HepG2 (cell line): ENCODE data around the gene RGS14. TPM values are rescaled to one million over a fixed set of nuclear protein-coding genes. Genes with fewer than 3 reads are reported as not detected.
A peak's percentile ranks its signal among the peaks of the same experiment; 100 is the strongest.

Experiments
- ATF5 ChIP-seq: sonication (generic); formaldehyde crosslinking; IDR thresholded peaks from 2 replicates; pipeline ENCODE4 v1.4.0; 2020; ENCODE audit warnings: mild to moderate bottlenecking, low read depth, missing genetic modification reagents
- BCL3 ChIP-seq: sonication (generic); formaldehyde crosslinking; IDR thresholded peaks from 2 replicates; pipeline ENCODE4 v1.5.1; 2020; ENCODE audit warnings: mild to moderate bottlenecking, missing genetic modification reagents, moderate library complexity
- CENPT ChIP-seq: sonication (generic); formaldehyde crosslinking; IDR thresholded peaks from 2 replicates; pipeline ENCODE4 v1.8.0; 2022; ENCODE audit warnings: low read depth, mild to moderate bottlenecking, moderate library complexity, missing genetic modification reagents
- FOXP4 ChIP-seq: sonication (generic); formaldehyde crosslinking; IDR thresholded peaks from 2 replicates; pipeline ENCODE4 v1.4.0; 2020; ENCODE audit warnings: missing genetic modification reagents
- HNF4G ChIP-seq, 2 experiments: sonication (generic) in 1 of 2; formaldehyde crosslinking in 1 of 2; IDR thresholded peaks; 2 replicates each; pipeline versions ENCODE4 v1.4.0 to v1.6.1; 2011 to 2020; ENCODE audit warnings: borderline replicate concordance in 2 of 2, low read depth in 2 of 2, mild to moderate bottlenecking in 2 of 2, low read length in 1 of 2, missing genetic modification reagents in 1 of 2, moderate library complexity in 1 of 2
- JARID2 ChIP-seq: sonication (generic); formaldehyde crosslinking; IDR thresholded peaks from 2 replicates; pipeline ENCODE4 v1.8.1; 2023; ENCODE audit warnings: missing genetic modification reagents, inconsistent platforms; ENCODE audit not compliant: insufficient replicate concordance
- MAX ChIP-seq: IDR thresholded peaks from 2 replicates; pipeline ENCODE4 v1.6.1; 2012; ENCODE audit warnings: inconsistent platforms
- MED1 ChIP-seq: sonication (generic); formaldehyde crosslinking; IDR thresholded peaks from 2 replicates; pipeline ENCODE4 v1.4.0; 2020; ENCODE audit warnings: missing genetic modification reagents
- MEF2D ChIP-seq: sonication (generic); formaldehyde crosslinking; IDR thresholded peaks from 2 replicates; pipeline ENCODE4 v1.5.1; 2020; ENCODE audit warnings: mild to moderate bottlenecking, missing genetic modification reagents
- PCBP1 ChIP-seq: fragments of 200-400 bp; formaldehyde crosslinking; IDR thresholded peaks from 2 replicates; pipeline ENCODE4 v1.6.1; 2017; ENCODE audit warnings: mild to moderate bottlenecking, low read depth, low read length, borderline replicate concordance
- POLR2G ChIP-seq: fragments of 200-400 bp; formaldehyde crosslinking; IDR thresholded peaks from 2 replicates; pipeline ENCODE4 v1.6.1; 2018; ENCODE audit warnings: mild to moderate bottlenecking, low read depth, low read length, moderate library complexity
- RNF219 ChIP-seq: sonication (generic); formaldehyde crosslinking; IDR thresholded peaks from 2 replicates; pipeline ENCODE4 v1.5.0; 2020; ENCODE audit warnings: mild to moderate bottlenecking, missing genetic modification reagents
- TP53 ChIP-seq: sonication (generic); formaldehyde crosslinking; conservative IDR thresholded peaks from 2 replicates; pipeline ENCODE4 v1.4.0; 2020; ENCODE audit warnings: missing genetic modification reagents
- ZFP36L1 ChIP-seq: sonication (generic); formaldehyde crosslinking; IDR thresholded peaks from 2 replicates; pipeline ENCODE4 v1.8.0; 2022; ENCODE audit warnings: mild to moderate bottlenecking, missing genetic modification reagents, moderate library complexity
- ZNF543 ChIP-seq: sonication (generic); formaldehyde crosslinking; IDR thresholded peaks from 2 replicates; pipeline ENCODE4 v1.4.0; 2020; ENCODE audit warnings: mild to moderate bottlenecking, missing genetic modification reagents
- ZNF609 ChIP-seq: sonication (generic); formaldehyde crosslinking; IDR thresholded peaks from 2 replicates; pipeline ENCODE4 v1.4.0; 2020; ENCODE audit warnings: mild to moderate bottlenecking, missing genetic modification reagents, borderline replicate concordance
- polyA plus RNA-seq, 8 experiments: library from polyadenylated mRNA; depleted of rRNA in 3 of 8; stranded (reverse) in 7 of 8; unstranded in 1 of 8; fragments of >200 nt; fragmentation: Illumina TruSeq in 4 of 8; extraction: Trizol in 4 of 8; gene quantifications; 2 replicates each; pipeline versions ENCODE4 v1.2.1 to v1.2.3, GENCODE V29; 2011 to 2016; ENCODE audit warnings: low read depth in 4 of 8, missing spikeins in 1 of 8, mixed read lengths in 1 of 8; ENCODE audit not compliant: insufficient read depth in 1 of 8
- total RNA-seq, 5 experiments: library from RNA; depleted of rRNA; stranded (reverse); fragments of >200 nt; fragmentation: Illumina TruSeq; extraction: Trizol; gene quantifications; 2 replicates each; pipeline ENCODE4 v1.2.3, GENCODE V29; 2016; ENCODE audit warnings: low read depth in 1 of 5

Gene RGS14
- total and polyA plus RNA-seq, 2 of the 13 experiments (the other 11 are each of a cell fraction or from before 2014, with no cell fraction given) = 11.1 to 17.2 TPM

- no peak for TF ChIP-seq ZNF609
- TF ChIP-seq MAX = peak; percentile 94
- TF ChIP-seq ZNF543 (CRISPR knock-in tag) = no peak
- TF ChIP-seq POLR2G = no peak
- peak; percentile 74 for TF ChIP-seq MED1 (CRISPR knock-in tag)
- no peak for TF ChIP-seq JARID2 (CRISPR knock-in tag)
- TF ChIP-seq BCL3 (CRISPR knock-in tag) = no peak
- TF ChIP-seq ATF5 (CRISPR knock-in tag) = no peak
- no peak for TF ChIP-seq MEF2D
- TF ChIP-seq TP53 = no peak
- no peak for TF ChIP-seq HNF4G (IDR thresholded peaks at IDR 0.05; ENCODE audit: borderline replicate concordance, low read depth, low read length)
- no peak for TF ChIP-seq HNF4G (CRISPR knock-in tag; IDR thresholded peaks at IDR 0.05; ENCODE audit: borderline replicate concordance, low read depth)
- TF ChIP-seq CENPT (CRISPR knock-in tag) = no peak
- TF ChIP-seq ZFP36L1 (CRISPR knock-in tag) = no peak
- TF ChIP-seq FOXP4 (CRISPR knock-in tag) = peak; percentile 60; the same call in 1 of the 2 replicates
- TF ChIP-seq RNF219 = no peak
- TF ChIP-seq PCBP1 = no peak
Measured at GRCh38 chr5:177370488-177371119, 12.9 kb downstream of the RGS14 start (continued).
